T-cell (primary cell): Measurements from ENCODE around the gene TRAK2. TPM values are rescaled to one million over a fixed set of nuclear protein-coding genes. Genes with fewer than 3 reads are reported as not detected.

Source experiments
- ATAC-seq, 4 experiments: fragments of 200-7000 bp in 3 of 4; fragments of 150-1000 bp in 1 of 4; cut with Tn5 transposase; replicated peaks in 1 of 4; 1 replicate in 3 of 4; 2 replicates in 1 of 4; pipeline ENCODE4 v1.10.0; 2021; ENCODE audit warnings: moderate library complexity in 3 of 4, mild to moderate bottlenecking in 2 of 4, moderate number of reproducible peaks in 1 of 4
- CTCF ChIA-PET, 2 donors: fragments of 300-600 bp; sonication (Branson Sonifier 250); formaldehyde crosslinking; loops; one replicate each; lab custom pipeline; 2022; ENCODE audit warnings: antibody characterized with exemption in 2 of 2; lab: Charles Lee
- POLR2A ChIA-PET, 2 donors: fragments of 300-600 bp; sonication (Branson Sonifier 250); formaldehyde crosslinking; loops; one replicate each; lab custom pipeline; 2022; ENCODE audit warnings: antibody characterized with exemption in 2 of 2; lab: Charles Lee
- DNase-seq, 35 experiments: peaks; one replicate each; pipeline versions ENCODE4 v3.0.0 to v3.0.0-alpha.2; 2013 to 2023
- H3K27ac ChIP-seq: one replicate; pipeline ENCODE4 v1.5.1; 2013; ENCODE audit warnings: low read length
- H3K27me3 ChIP-seq, 2 experiments: replicated peaks in 1 of 2; 1 replicate in 1 of 2; 2 replicates in 1 of 2; pipeline versions ENCODE4 v1.6.1 to v1.7.0; 2013; ENCODE audit warnings: low read length in 1 of 2, mixed read lengths in 1 of 2; ENCODE audit not compliant: control insufficient read depth in 2 of 2, insufficient read depth in 2 of 2; ENCODE audit errors: extremely low read depth in 1 of 2
- H3K36me3 ChIP-seq, 2 donors: 1 replicate in 1 of 2; 2 replicates in 1 of 2; pipeline versions ENCODE4 v1.6.1 to v1.7.0; 2013; ENCODE audit warnings: low read length in 1 of 2; ENCODE audit not compliant: control insufficient read depth in 2 of 2, insufficient read depth in 1 of 2; ENCODE audit errors: extremely low read depth in 1 of 2
- H3K4me1 ChIP-seq, 2 experiments: 1 replicate in 1 of 2; 2 replicates in 1 of 2; pipeline versions ENCODE4 v1.6.1 to v1.7.0; 2013; ENCODE audit warnings: low read length in 2 of 2, mixed read lengths in 1 of 2; ENCODE audit not compliant: insufficient read depth in 2 of 2, control insufficient read depth in 1 of 2; ENCODE audit errors: extremely low read depth in 1 of 2
- H3K4me3 ChIP-seq, 2 donors: 1 replicate in 1 of 2; 2 replicates in 1 of 2; pipeline versions ENCODE4 v1.5.1 to v1.7.0; 2013; ENCODE audit warnings: mild to moderate bottlenecking in 2 of 2, low read length in 1 of 2, moderate library complexity in 1 of 2; ENCODE audit not compliant: control insufficient read depth in 1 of 2; ENCODE audit errors: extremely low read depth in 1 of 2
- H3K9me3 ChIP-seq: 2 replicates; pipeline ENCODE4 v1.7.0; 2013
- H3K27ac Mint-ChIP-seq, 2 donors: one replicate each; pipeline ENCODE4 v1.8.0; 2020 to 2021; ENCODE audit warnings: mild to moderate bottlenecking in 2 of 2, mixed read lengths in 2 of 2
- H3K27me3 Mint-ChIP-seq, 2 donors: one replicate each; pipeline ENCODE4 v1.8.0; 2021 to 2022; ENCODE audit warnings: mixed read lengths in 2 of 2
- H3K36me3 Mint-ChIP-seq: one replicate; pipeline ENCODE4 v1.8.0; 2021; ENCODE audit warnings: mixed read lengths
- H3K4me1 Mint-ChIP-seq, 3 donors: one replicate each; pipeline ENCODE4 v1.8.0; 2020 to 2022; ENCODE audit warnings: mixed read lengths in 3 of 3, mild to moderate bottlenecking in 1 of 3
- H3K4me3 Mint-ChIP-seq, 3 donors: one replicate each; pipeline ENCODE4 v1.8.0; 2020 to 2022; ENCODE audit warnings: mild to moderate bottlenecking in 3 of 3, mixed read lengths in 3 of 3, moderate library complexity in 3 of 3
- H3K9me3 Mint-ChIP-seq, 3 donors: one replicate each; pipeline ENCODE4 v1.8.0; 2020 to 2022; ENCODE audit warnings: mixed read lengths in 3 of 3
- WGBS: methylation state at CpG from one replicate; pipeline ENCODE4 v1.1.5; 2013; ENCODE audit warnings: missing lambda C conversion rate; ENCODE audit not compliant: insufficient coverage; 5-methylcytosine and 5-hydroxymethylcytosine counted together
- total RNA-seq, 35 experiments: library from RNA in 6 of 35; stranded (reverse) in 6 of 35; fragments of 120-200 nt in 1 of 35; gene quantifications; one replicate each; pipeline versions ENCODE4 v1.2.1 to v1.2.4 and lab custom pipeline; 2013 to 2026

The TRAK2 gene
- total RNA-seq, 5 donors from 2014 or later (not counting 1 experiment from before 2014, with no cell fraction given), result 39.5 to 47.9 (median 43.4) TPM

GRCh38 chr2:201467666-201468065 is 16.4 kb upstream of the TRAK2 start:
- H3K27me3 ChIP-seq, result no peaks in the 10 kb centered on the region
- peaks cover 0 to 10% (median 2%) of the 10 kb centered on the region in 3 donors for H3K4me1 Mint-ChIP-seq
- ChIA-PET CTCF (interaction anchor here in 1 of 2 donors (0.7 kb wide), 1 partner anchor 367 kb away, joined by 3 read pairs; no protein-coding TSS in a partner anchor), POLR2A (no interaction called here)
- H3K4me1 ChIP-seq, result no peaks in the 10 kb centered on the region
- ATAC-seq, result no peak
- no peak overlapping the region for H3K4me3 Mint-ChIP-seq
- no peak overlapping the region for H3K27ac Mint-ChIP-seq
- H3K9me3 Mint-ChIP-seq, result no peaks in the 10 kb centered on the region
- peaks cover 73% of the 10 kb centered on the region for H3K36me3 Mint-ChIP-seq
- no peak for DNase-seq
- no peak overlapping the region for H3K27ac ChIP-seq
- no peaks in the 10 kb centered on the region for H3K27me3 Mint-ChIP-seq
- no peak overlapping the region for H3K4me3 ChIP-seq
- H3K9me3 ChIP-seq, result no peaks in the 10 kb centered on the region
- peaks cover 0 to 31% of the 10 kb centered on the region in 2 donors for H3K36me3 ChIP-seq

- Mint-ChIP-seq H3K4me3 (no peak overlapping the region), H3K36me3 (peaks cover 73% of the 10 kb centered on the region), H3K9me3 (no peaks in the 10 kb centered on the region), H3K27ac (no peak overlapping the region), H3K4me1 (peaks cover 2 to 19% (median 4%) of the 10 kb centered on the region in 3 donors), H3K27me3 (no peaks in the 10 kb centered on the region)
- Histone ChIP-seq H3K9me3 (no peaks in the 10 kb centered on the region), H3K4me1 (no peaks in the 10 kb centered on the region), H3K36me3 (peaks cover 0 to 28% of the 10 kb centered on the region in 2 donors), H3K27ac (no peak overlapping the region), H3K27me3 (no peaks in the 10 kb centered on the region), H3K4me3 (no peak overlapping the region)
- DNase-seq (no peak), ATAC-seq (no peak)
- POLR2A ChIA-PET, result interaction anchor here (0.6 kb wide), 2 partner anchors 24 to 538 kb away, joined by 3 to 4 read pairs; no protein-coding TSS in a partner anchor
- CTCF ChIA-PET, result no interaction called here
- WGBS, result no CpG with 5 or more reads among the region's 3 CpGs
Observed at GRCh38 chr2:201466050-201466675, 14.9 kb upstream of the TRAK2 start.

GRCh38 chr2:201465524-201465971 is 14.3 kb upstream of the TRAK2 start:
- POLR2A ChIA-PET, result interaction anchor here in 1 of 2 donors (0.6 kb wide), 1 partner anchor 24 kb away, joined by 4 read pairs; no protein-coding TSS in a partner anchor
- no peaks in the 10 kb centered on the region for H3K27me3 ChIP-seq
- DNase-seq, result no peak

GRCh38 chr2:201464547-201464946 is 13.3 kb upstream of the TRAK2 start:
- Histone ChIP-seq H3K4me1 (no peaks in the 10 kb centered on the region), H3K27me3 (no peaks in the 10 kb centered on the region), H3K36me3 (peaks cover 0 to 19% of the 10 kb centered on the region in 2 donors), H3K27ac (no peak overlapping the region), H3K9me3 (no peaks in the 10 kb centered on the region), H3K4me3 (no peak overlapping the region)
- ATAC-seq (no peak), DNase-seq (no peak)
- Mint-ChIP-seq H3K4me1 (peaks cover 2 to 19% (median 4%) of the 10 kb centered on the region in 3 donors), H3K4me3 (no peak overlapping the region), H3K27ac (no peak overlapping the region), H3K27me3 (no peaks in the 10 kb centered on the region), H3K36me3 (peaks cover 70% of the 10 kb centered on the region), H3K9me3 (peaks cover 0 to 4% (median 4%) of the 10 kb centered on the region in 3 donors)
- ChIA-PET POLR2A (no interaction called here), CTCF (no interaction called here)
- 93% methylated on average over 1 of the region's 1 CpG for WGBS

More at GRCh38 chr2:201465524-201465971, 14.3 kb upstream of the TRAK2 start:
- Histone ChIP-seq H3K36me3 (peaks cover 0 to 23% of the 10 kb centered on the region in 2 donors), H3K4me3 (no peak overlapping the region), H3K4me1 (no peaks in the 10 kb centered on the region), H3K27ac (no peak overlapping the region), H3K9me3 (no peaks in the 10 kb centered on the region)
- Mint-ChIP-seq H3K9me3 (peaks cover 0 to 1% (median under 1%) of the 10 kb centered on the region in 3 donors), H3K27me3 (no peaks in the 10 kb centered on the region), H3K4me3 (no peak overlapping the region), H3K36me3 (peaks cover 70% of the 10 kb centered on the region), H3K4me1 (peaks cover 2 to 19% (median 4%) of the 10 kb centered on the region in 3 donors), H3K27ac (no peak overlapping the region)
- CTCF ChIA-PET, result no interaction called here
- no CpG with 5 or more reads among the region's 2 CpGs for WGBS
- ATAC-seq, result no peak

- no peak overlapping the region for H3K27ac Mint-ChIP-seq
- H3K36me3 Mint-ChIP-seq, result peaks cover 60% of the 10 kb centered on the region
- Histone ChIP-seq H3K9me3 (no peaks in the 10 kb centered on the region), H3K36me3 (peaks cover 0 to 20% of the 10 kb centered on the region in 2 donors), H3K4me1 (no peaks in the 10 kb centered on the region), H3K27ac (no peak overlapping the region), H3K27me3 (no peaks in the 10 kb centered on the region), H3K4me3 (no peak overlapping the region)
- no peak for ATAC-seq
- no peak for DNase-seq
- peaks cover 2 to 14% (median 2%) of the 10 kb centered on the region in 3 donors for H3K4me1 Mint-ChIP-seq
- no peak overlapping the region for H3K4me3 Mint-ChIP-seq
- ChIA-PET CTCF (no interaction called here), POLR2A (no interaction called here)
- peaks cover 0 to 4% (median 4%) of the 10 kb centered on the region in 3 donors for H3K9me3 Mint-ChIP-seq
- WGBS, result no CpG with 5 or more reads among the region's 1 CpG
- no peaks in the 10 kb centered on the region for H3K27me3 Mint-ChIP-seq
Observed at GRCh38 chr2:201460532-201460931, 9.3 kb upstream of the TRAK2 start.

GRCh38 chr2:201458381-201458780 is 7.1 kb upstream of the TRAK2 start:
- H3K36me3 Mint-ChIP-seq, result peaks cover 46% of the 10 kb centered on the region
- no peak overlapping the region for H3K27ac Mint-ChIP-seq
- POLR2A ChIA-PET, result interaction anchor here in 1 of 2 donors (0.7 kb wide), 1 partner anchor 882 kb away, joined by 3 read pairs; no protein-coding TSS in a partner anchor

More at GRCh38 chr2:201458381-201458780, 7.1 kb upstream of the TRAK2 start:
- Histone ChIP-seq H3K27ac (no peak overlapping the region), H3K36me3 (peaks cover 0 to 10% of the 10 kb centered on the region in 2 donors), H3K9me3 (no peaks in the 10 kb centered on the region), H3K4me3 (no peak overlapping the region), H3K4me1 (no peaks in the 10 kb centered on the region), H3K27me3 (no peaks in the 10 kb centered on the region)
- Mint-ChIP-seq H3K4me3 (no peak overlapping the region), H3K4me1 (peaks cover 7 to 19% (median 9%) of the 10 kb centered on the region in 3 donors), H3K27me3 (no peaks in the 10 kb centered on the region), H3K9me3 (peaks cover 0 to 4% (median 4%) of the 10 kb centered on the region in 3 donors)
- ATAC-seq (no peak), DNase-seq (no peak)
- CTCF ChIA-PET, result interaction anchor here in 1 of 2 donors (0.5 kb wide), 1 partner anchor 407 kb away, joined by 6 read pairs; no protein-coding TSS in a partner anchor
